CD14-positive monocyte (primary cell): ENCODE data around the gene ARL3. TPM values are rescaled to one million over a fixed set of nuclear protein-coding genes. Genes with fewer than 3 reads are reported as not detected.
A peak's percentile ranks its signal among the peaks of the same experiment; 100 is the strongest.

Source experiments
- DNase-seq, 3 donors: peaks; one replicate each; pipeline ENCODE4 v3.0.0-alpha.2; 2011 to 2022
- H2AFZ ChIP-seq: 2 replicates; pipeline ENCODE4 v1.6.0; 2012; ENCODE audit warnings: mild to moderate bottlenecking, low read depth, low read length, inconsistent platforms; ENCODE audit not compliant: insufficient read depth, poor library complexity, severe bottlenecking
- H3K27ac ChIP-seq, 2 donors: 1 replicate in 1 of 2; 2 replicates in 1 of 2; pipeline ENCODE4 v1.5.1; 2012 to 2013; ENCODE audit warnings: low read length in 2 of 2, control low read depth in 1 of 2, inconsistent platforms in 1 of 2, low read depth in 1 of 2, mild to moderate bottlenecking in 1 of 2
- H3K27me3 ChIP-seq, 2 donors: one replicate each; pipeline versions ENCODE4 v1.6.0 to v1.6.1; 2011 to 2013; ENCODE audit warnings: low read length in 2 of 2; ENCODE audit not compliant: control insufficient read depth in 2 of 2, insufficient read depth in 2 of 2
- H3K36me3 ChIP-seq, 2 donors: replicated peaks in 1 of 2; 1 replicate in 1 of 2; 2 replicates in 1 of 2; pipeline versions ENCODE4 v1.5.1 to v1.6.1; 2012 to 2013; ENCODE audit warnings: low read length in 2 of 2, control low read depth in 1 of 2, inconsistent platforms in 1 of 2, mild to moderate bottlenecking in 1 of 2; ENCODE audit not compliant: insufficient read depth in 2 of 2, control insufficient read depth in 1 of 2
- H3K4me1 ChIP-seq, 2 donors: 1 replicate in 1 of 2; 2 replicates in 1 of 2; pipeline versions ENCODE4 v1.5.1 to v1.6.1; 2012 to 2013; ENCODE audit warnings: low read length in 2 of 2, control low read depth in 1 of 2, inconsistent platforms in 1 of 2, mild to moderate bottlenecking in 1 of 2, moderate library complexity in 1 of 2; ENCODE audit not compliant: insufficient read depth in 2 of 2, control insufficient read depth in 1 of 2
- H3K4me2 ChIP-seq: replicated peaks from 2 replicates; pipeline ENCODE3; 2012; ENCODE audit warnings: low read length, moderate library complexity, mild to moderate bottlenecking; ENCODE audit not compliant: poor library complexity, severe bottlenecking; ENCODE audit errors: extremely low read depth
- H3K4me3 ChIP-seq, 3 experiments: fragments of 200-600 bp in 1 of 3; sonication (generic) in 1 of 3; replicated peaks in 1 of 3; 1 replicate in 2 of 3; 2 replicates in 1 of 3; pipeline ENCODE4 v1.5.1; 2011 to 2013; ENCODE audit warnings: low read length in 3 of 3, mild to moderate bottlenecking in 3 of 3, control low read depth in 2 of 3, low read depth in 2 of 3, inconsistent platforms in 1 of 3, moderate library complexity in 1 of 3
- H3K79me2 ChIP-seq: 2 replicates; pipeline ENCODE4 v1.6.0; 2012; ENCODE audit warnings: mild to moderate bottlenecking, control low read depth, inconsistent platforms, low read length, moderate library complexity; ENCODE audit not compliant: insufficient read depth
- H3K9ac ChIP-seq: 2 replicates; pipeline ENCODE4 v1.6.0; 2017; ENCODE audit warnings: low read length, mild to moderate bottlenecking; ENCODE audit not compliant: insufficient read depth, poor library complexity, severe bottlenecking
- H3K9me3 ChIP-seq, 2 donors: replicated peaks in 1 of 2; 1 replicate in 1 of 2; 2 replicates in 1 of 2; pipeline versions ENCODE4 v1.5.1 to v1.6.1; 2012 to 2013; ENCODE audit warnings: low read length in 2 of 2, control low read depth in 1 of 2; ENCODE audit not compliant: control insufficient read depth in 1 of 2, insufficient read depth in 1 of 2
- H4K20me1 ChIP-seq: 2 replicates; pipeline ENCODE4 v1.6.0; 2012; ENCODE audit warnings: mild to moderate bottlenecking, low read length, control low read depth, moderate library complexity; ENCODE audit not compliant: insufficient read depth
- H3K27ac Mint-ChIP-seq, 7 donors: one replicate each; pipeline ENCODE4 v1.8.0; 2020; ENCODE audit warnings: mild to moderate bottlenecking in 7 of 7, mixed read lengths in 7 of 7, moderate library complexity in 6 of 7, inconsistent platforms in 2 of 7
- H3K27me3 Mint-ChIP-seq, 3 donors: one replicate each; pipeline ENCODE4 v1.8.0; 2021 to 2022; ENCODE audit warnings: low read depth in 3 of 3, mild to moderate bottlenecking in 3 of 3, mixed read lengths in 3 of 3, moderate library complexity in 3 of 3, inconsistent platforms in 1 of 3
- H3K36me3 Mint-ChIP-seq, 2 donors: one replicate each; pipeline ENCODE4 v1.8.0; 2020; ENCODE audit warnings: mixed read lengths in 2 of 2, inconsistent platforms in 1 of 2, mild to moderate bottlenecking in 1 of 2
- H3K4me1 Mint-ChIP-seq: one replicate; pipeline ENCODE4 v1.8.0; 2020; ENCODE audit warnings: mild to moderate bottlenecking, mixed read lengths
- H3K4me3 Mint-ChIP-seq, 2 donors: one replicate each; pipeline ENCODE4 v1.8.0; 2020; ENCODE audit warnings: mild to moderate bottlenecking in 2 of 2, mixed read lengths in 2 of 2, moderate library complexity in 1 of 2
- H3K9me3 Mint-ChIP-seq, 7 donors: one replicate each; pipeline ENCODE4 v1.8.0; 2020 to 2022; ENCODE audit warnings: mixed read lengths in 7 of 7, mild to moderate bottlenecking in 6 of 7, moderate library complexity in 6 of 7, inconsistent platforms in 2 of 7
- WGBS: methylation state at CpG from one replicate; pipeline ENCODE4 v1.1.5; 2013; ENCODE audit warnings: missing lambda C conversion rate; ENCODE audit not compliant: insufficient coverage; 5-methylcytosine and 5-hydroxymethylcytosine counted together
- intact Hi-C, 2 donors: fragments of 100-400 bp; cut with micrococcal nuclease; formaldehyde crosslinking; loops; one replicate each; pipeline versions ENCODE4 v1.15.0 to v1.15.1; 2023
- polyA plus RNA-seq, 3 donors: library from polyadenylated mRNA; depleted of rRNA in 1 of 3; unstranded in 2 of 3; stranded (reverse) in 1 of 3; fragments of 300-500 nt in 2 of 3; fragments of >200 nt in 1 of 3; fragmentation: Illumina TruSeq in 2 of 3; gene quantifications; 1 replicate in 2 of 3; 2 replicates in 1 of 3; pipeline ENCODE4 v1.2.3, GENCODE V29; 2012 to 2021
- TF ChIP-seq, protein P1 (sequence below): fragments of 200-600 bp; IDR thresholded peaks from one replicate; pipeline ENCODE4 v1.8.0; 2022; ENCODE audit warnings: antibody characterized with exemption, mild to moderate bottlenecking

ARL3 gene
- polyA plus RNA-seq, 3 donors = 2.8 to 6.3 (median 6.0) TPM

DNA sequence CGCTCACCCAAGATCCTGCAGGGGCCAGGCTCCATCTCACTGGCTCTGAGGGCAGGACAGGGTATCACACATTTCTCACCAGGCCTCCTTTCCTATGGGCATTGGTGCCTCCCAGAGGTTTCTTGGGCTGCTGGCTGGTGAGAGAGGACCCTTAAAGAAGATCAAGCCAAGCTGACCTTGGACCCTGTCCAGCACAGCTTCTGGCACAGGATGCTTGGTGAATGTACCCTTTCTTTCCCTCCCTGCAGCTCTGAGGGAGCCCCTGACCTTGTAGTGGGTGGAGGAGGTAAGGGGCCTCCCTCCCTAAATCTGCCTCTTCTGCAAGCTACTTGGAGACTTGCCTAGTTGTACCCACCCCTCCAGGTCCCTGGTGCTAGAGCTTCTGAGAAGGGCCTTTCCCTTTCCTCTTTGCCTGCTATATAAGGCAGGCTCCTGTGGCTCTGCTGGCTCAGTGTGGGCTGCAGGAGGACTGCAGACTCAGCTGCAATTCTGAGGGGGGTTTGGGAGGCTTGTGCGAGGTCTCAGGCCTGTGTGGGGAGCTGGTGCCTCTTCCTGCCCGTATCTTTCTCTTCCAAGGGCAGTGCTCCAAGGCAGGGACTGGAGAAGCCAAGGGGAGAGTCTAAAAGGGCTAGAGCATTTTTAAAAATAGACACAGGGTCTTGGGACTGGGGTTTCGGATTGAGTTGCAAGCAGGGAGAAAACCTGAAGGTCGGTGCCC, 81.6 kb downstream of the ARL3 start:
- Histone ChIP-seq H3K9ac (peak overlapping the region; percentile 66), H3K4me2 (peak overlapping the region; percentile 66)

DNA sequence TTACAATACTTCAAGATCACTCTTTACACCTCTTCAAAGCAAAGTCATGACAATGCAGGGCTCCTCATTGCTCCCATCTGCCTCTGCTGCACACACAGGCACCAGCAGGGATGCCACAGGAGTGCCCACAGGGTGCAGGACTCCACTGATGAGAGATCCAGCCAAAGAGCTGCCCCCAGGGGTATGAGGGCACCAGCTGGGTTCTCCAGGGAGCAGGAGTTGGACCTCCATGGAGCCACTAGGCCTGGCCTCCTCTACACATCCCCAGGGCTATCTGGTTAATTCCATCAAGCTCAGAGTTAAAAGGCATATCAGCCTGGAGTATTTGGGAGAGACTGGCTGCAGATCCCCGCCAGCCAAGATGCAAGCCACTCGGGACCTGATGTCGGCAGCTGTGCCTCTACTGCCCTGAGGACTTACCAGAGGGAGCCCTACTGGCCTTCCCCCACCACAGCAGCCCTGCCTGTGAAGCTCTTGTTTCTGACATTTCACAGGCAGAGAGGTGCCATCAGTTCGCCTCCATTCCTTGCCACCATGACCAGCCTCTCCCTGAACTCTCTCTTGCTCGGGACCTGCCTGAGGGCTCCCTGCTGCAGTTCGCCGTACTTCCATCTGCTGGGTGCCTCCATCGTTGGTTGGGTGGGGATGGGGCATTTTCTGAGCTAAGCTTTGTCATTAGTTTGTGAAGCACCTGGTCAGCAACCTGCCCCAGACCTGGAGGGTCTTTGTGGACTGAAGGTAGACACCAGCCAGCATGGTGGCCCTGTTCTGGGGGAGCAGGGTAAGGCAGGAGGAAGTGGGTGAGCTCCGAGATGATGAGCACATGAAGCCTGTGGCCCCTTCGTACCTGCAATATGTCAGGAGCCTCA, 82.4 kb downstream of the ARL3 start:
- TF ChIP-seq, protein P1, sequence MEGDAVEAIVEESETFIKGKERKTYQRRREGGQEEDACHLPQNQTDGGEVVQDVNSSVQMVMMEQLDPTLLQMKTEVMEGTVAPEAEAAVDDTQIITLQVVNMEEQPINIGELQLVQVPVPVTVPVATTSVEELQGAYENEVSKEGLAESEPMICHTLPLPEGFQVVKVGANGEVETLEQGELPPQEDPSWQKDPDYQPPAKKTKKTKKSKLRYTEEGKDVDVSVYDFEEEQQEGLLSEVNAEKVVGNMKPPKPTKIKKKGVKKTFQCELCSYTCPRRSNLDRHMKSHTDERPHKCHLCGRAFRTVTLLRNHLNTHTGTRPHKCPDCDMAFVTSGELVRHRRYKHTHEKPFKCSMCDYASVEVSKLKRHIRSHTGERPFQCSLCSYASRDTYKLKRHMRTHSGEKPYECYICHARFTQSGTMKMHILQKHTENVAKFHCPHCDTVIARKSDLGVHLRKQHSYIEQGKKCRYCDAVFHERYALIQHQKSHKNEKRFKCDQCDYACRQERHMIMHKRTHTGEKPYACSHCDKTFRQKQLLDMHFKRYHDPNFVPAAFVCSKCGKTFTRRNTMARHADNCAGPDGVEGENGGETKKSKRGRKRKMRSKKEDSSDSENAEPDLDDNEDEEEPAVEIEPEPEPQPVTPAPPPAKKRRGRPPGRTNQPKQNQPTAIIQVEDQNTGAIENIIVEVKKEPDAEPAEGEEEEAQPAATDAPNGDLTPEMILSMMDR = no peak
- H2AFZ ChIP-seq = no peak overlapping the region
- no peak for DNase-seq

More for the DNA sequence above, 81.6 kb downstream of the ARL3 start:
- peak overlapping the region; percentile 96 to 99 for H3K27ac ChIP-seq
- H3K27ac Mint-ChIP-seq = peak overlapping the region; percentile 94 to 98 (median 96)
- peak overlapping the region; percentile 71 to 83 for H3K4me3 Mint-ChIP-seq
- no peaks in the 10 kb centered on the region for H3K27me3 Mint-ChIP-seq
- WGBS = 0% methylated on average over 4 of the region's 5 CpGs
- no peaks in the 10 kb centered on the region for H3K27me3 ChIP-seq
- H2AFZ ChIP-seq = no peak overlapping the region
- H4K20me1 ChIP-seq = no peaks in the 10 kb centered on the region
- H3K79me2 ChIP-seq = peaks cover 19% of the 10 kb centered on the region
- peaks cover 19 to 40% of the 10 kb centered on the region in 2 donors for H3K36me3 ChIP-seq
- peaks cover 0 to 2% (median 0%) of the 10 kb centered on the region in 7 donors for H3K9me3 Mint-ChIP-seq
- DNase-seq = peak in 1 of 3 donors; percentile 38
- peaks cover 63 to 69% of the 10 kb centered on the region in 2 donors for H3K4me1 ChIP-seq
- H3K9me3 ChIP-seq = no peaks in the 10 kb centered on the region
- peaks cover 31 to 42% of the 10 kb centered on the region in 2 donors for H3K36me3 Mint-ChIP-seq
- H3K4me3 ChIP-seq = peak overlapping the region in 2 of 3 experiments; percentile 14 to 57
- TF ChIP-seq, protein P1 = no peak
- intact Hi-C loops = no loop called here
- H3K4me1 Mint-ChIP-seq = peaks cover 70% of the 10 kb centered on the region

More for the DNA sequence above, 82.4 kb downstream of the ARL3 start:
- Histone ChIP-seq H3K27ac (peak overlapping the region; percentile 96 to 99), H3K4me1 (peaks cover 62 to 67% of the 10 kb centered on the region in 2 donors), H3K4me2 (peak overlapping the region; percentile 66), H3K79me2 (peaks cover 19% of the 10 kb centered on the region), H3K9ac (peak overlapping the region; percentile 66), H3K4me3 (peak overlapping the region in 1 of 3 experiments; percentile 57), H3K27me3 (no peaks in the 10 kb centered on the region), H3K36me3 (peaks cover 22 to 48% of the 10 kb centered on the region in 2 donors), H3K9me3 (no peaks in the 10 kb centered on the region), H4K20me1 (no peaks in the 10 kb centered on the region)
- Mint-ChIP-seq H3K27me3 (no peaks in the 10 kb centered on the region), H3K4me1 (peaks cover 69% of the 10 kb centered on the region), H3K9me3 (peaks cover 0 to 2% (median 0%) of the 10 kb centered on the region in 7 donors), H3K27ac (peak overlapping the region; percentile 94 to 98 (median 96)), H3K4me3 (no peak overlapping the region), H3K36me3 (peaks cover 38 to 50% of the 10 kb centered on the region in 2 donors)
- 80% methylated on average over 8 of the region's 10 CpGs for WGBS
- intact Hi-C loops = no loop called here
